Measurements from ENCODE around the gene ABAT. TPM values are rescaled to one million over a fixed set of nuclear protein-coding genes. Genes with fewer than 3 reads are reported as not detected.

ABAT gene
- total and polyA plus RNA-seq, 7 donors: 0.55 to 1.7 (median 0.79) TPM

DNA sequence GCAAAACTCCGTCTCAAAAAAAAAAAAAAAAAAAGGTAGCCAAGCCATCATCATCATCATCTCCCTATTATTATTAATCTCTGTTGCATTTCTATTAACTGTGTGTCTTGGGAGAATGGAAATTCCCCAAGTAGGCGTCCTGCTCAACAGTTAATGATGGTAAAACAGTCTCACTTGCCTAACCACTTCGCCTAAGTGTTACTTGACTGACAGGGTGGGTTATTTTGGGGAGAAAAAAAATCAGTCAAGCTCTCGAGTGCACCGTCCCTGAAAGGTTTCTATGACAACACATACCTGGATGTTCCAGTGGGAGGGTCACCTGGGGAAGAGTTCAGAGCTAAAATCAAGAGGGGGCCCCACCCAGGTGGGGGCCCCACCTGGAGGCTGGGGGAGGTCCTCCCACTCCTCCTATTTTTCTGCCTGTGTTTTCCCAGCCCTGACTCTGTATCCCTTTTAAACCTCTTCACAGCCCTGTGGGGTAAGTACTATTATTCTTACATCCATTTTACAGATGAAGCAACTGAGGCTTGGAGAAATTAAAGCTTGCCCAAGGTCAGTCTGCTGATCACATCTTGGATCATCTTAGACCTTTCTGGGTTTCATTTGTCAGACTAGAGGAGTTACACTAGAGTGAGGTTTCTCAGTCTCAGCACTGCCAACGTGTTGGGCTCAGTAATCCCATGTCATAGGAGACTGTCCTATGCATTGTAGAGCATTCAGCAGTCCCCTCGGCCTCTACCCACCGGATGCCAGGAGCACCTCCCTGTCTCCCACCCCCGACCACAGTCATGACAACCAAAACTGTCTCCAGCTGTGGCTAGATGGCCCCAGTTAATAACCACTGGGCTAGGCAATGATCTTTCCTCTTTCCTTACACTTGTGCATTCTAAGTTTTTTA is 11.0 kb upstream of the ABAT start:
- DNase-seq (no peak), ATAC-seq (no peak)
- no peaks in the 10 kb centered on the region for H3K4me1 ChIP-seq
- peaks cover 0 to 33% of the 10 kb centered on the region in 2 donors for H3K36me3 ChIP-seq (ENCODE audit: insufficient read depth in 1 of 2, low read depth in 1 of 2)
- TF ChIP-seq, protein P1, sequence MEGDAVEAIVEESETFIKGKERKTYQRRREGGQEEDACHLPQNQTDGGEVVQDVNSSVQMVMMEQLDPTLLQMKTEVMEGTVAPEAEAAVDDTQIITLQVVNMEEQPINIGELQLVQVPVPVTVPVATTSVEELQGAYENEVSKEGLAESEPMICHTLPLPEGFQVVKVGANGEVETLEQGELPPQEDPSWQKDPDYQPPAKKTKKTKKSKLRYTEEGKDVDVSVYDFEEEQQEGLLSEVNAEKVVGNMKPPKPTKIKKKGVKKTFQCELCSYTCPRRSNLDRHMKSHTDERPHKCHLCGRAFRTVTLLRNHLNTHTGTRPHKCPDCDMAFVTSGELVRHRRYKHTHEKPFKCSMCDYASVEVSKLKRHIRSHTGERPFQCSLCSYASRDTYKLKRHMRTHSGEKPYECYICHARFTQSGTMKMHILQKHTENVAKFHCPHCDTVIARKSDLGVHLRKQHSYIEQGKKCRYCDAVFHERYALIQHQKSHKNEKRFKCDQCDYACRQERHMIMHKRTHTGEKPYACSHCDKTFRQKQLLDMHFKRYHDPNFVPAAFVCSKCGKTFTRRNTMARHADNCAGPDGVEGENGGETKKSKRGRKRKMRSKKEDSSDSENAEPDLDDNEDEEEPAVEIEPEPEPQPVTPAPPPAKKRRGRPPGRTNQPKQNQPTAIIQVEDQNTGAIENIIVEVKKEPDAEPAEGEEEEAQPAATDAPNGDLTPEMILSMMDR (IDR thresholded peaks at IDR 0.05): no peak
- H3K27ac ChIP-seq: no peak overlapping the region
- intact Hi-C loops (cut with DNase I): loop anchor here (5.0 to 10.0 kb wide), 3 partner anchors 131 to 1849 kb away; partner anchors contain the start of genes LITAFD (in 1 of the 2), PMM2 (in 1 of the 2) and TMEM186 (in 1 of the 2)
- no peaks in the 10 kb centered on the region for H3K9me3 ChIP-seq
- H3K27me3 ChIP-seq (ENCODE audit: insufficient read depth in 3 of 3, low read length in 2 of 3): no peaks in the 10 kb centered on the region
- no peak overlapping the region for H3K4me3 ChIP-seq
- 78 to 84% (median 79%) methylated on average over 8 to 9 of the region's 9 CpGs for WGBS, 3 donors

DNA sequence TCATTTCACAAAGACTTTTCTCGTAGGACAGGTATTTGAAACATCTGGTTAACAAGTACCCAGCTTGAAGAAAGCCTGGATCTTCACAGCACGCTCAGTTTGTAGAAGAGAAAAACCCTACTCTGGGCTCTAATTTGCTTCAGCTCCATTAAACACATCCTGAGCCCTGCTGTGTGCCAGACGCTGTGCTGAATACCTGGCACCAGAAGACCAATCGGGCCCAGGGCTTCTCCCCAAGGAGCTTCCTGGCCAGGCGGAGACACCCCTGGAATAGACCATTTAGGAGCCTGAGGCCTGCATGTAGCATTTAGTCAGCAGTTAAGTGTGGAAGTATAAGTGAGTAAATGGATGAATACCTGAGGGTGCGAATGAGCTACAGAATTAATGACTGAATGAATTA is 8.9 kb upstream of the ABAT start:
- Histone ChIP-seq H3K4me3 (no peak overlapping the region), H3K27me3 (ENCODE audit: insufficient read depth in 3 of 3, low read length in 2 of 3) (no peaks in the 10 kb centered on the region), H3K9me3 (no peaks in the 10 kb centered on the region), H3K27ac (no peak overlapping the region), H3K4me1 (no peaks in the 10 kb centered on the region), H3K36me3 (ENCODE audit: insufficient read depth in 1 of 2, low read depth in 1 of 2) (peaks cover 0 to 33% of the 10 kb centered on the region in 2 donors)
- 82 to 87% (median 86%) methylated on average over 6 of the region's 6 CpGs for WGBS, 3 donors
- intact Hi-C loops (cut with DNase I): loop anchor here in 1 of 2 donors (10.0 kb wide), 1 partner anchor 129 kb away; the partner anchor contains the start of genes PMM2 and TMEM186
- ATAC-seq (no peak), DNase-seq (no peak)
- TF ChIP-seq, protein P1 (IDR thresholded peaks at IDR 0.05): no peak

DNA sequence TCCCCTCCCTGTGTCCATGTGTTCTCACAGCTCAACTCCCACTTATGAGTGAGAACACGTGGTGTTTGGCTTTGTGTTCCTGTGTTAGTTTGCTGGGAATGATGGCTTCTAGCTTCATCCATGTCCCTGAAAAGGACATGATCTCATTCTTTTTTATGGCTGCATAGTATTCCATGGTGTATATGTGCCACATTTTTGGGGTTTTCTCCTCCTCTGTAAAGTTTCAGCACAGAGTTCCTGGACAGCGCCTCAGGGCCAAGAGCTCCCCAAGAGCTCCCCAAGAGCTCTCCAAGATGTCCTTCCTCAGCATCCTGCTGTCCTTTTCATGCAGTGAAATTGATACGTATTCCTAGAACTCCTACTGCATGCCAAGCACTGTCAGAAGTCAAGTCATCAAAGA is 6.9 kb upstream of the ABAT start:
- TF ChIP-seq, protein P1 (IDR thresholded peaks at IDR 0.05): no peak
- ATAC-seq: no peak

DNA sequence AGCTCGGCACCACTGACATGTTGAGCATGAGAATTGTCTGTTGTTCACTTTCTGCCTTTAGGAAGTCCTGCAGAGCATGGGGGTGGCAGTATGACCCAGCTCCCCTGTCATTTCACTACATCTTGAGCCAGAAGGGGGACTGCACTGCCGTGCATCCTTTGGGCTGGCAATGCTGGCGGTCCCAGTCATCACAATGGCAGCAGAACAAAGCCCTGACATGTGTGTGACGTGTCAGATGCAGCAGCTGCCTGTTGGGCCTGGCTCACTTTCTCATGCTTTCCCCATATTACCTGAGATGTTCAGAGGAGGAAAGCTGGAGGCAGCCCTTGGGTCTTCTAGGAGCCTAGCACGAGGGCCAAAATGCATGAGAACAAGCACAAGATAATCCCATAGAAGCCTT is 6.3 kb upstream of the ABAT start:
- Histone ChIP-seq H3K27ac (no peak overlapping the region), H3K9me3 (no peaks in the 10 kb centered on the region), H3K27me3 (ENCODE audit: insufficient read depth in 3 of 3, low read length in 2 of 3) (no peaks in the 10 kb centered on the region), H3K4me1 (no peaks in the 10 kb centered on the region), H3K36me3 (ENCODE audit: insufficient read depth in 1 of 2, low read depth in 1 of 2) (peaks cover 0 to 33% of the 10 kb centered on the region in 2 donors), H3K4me3 (no peak overlapping the region)
- TF ChIP-seq, protein P1 (IDR thresholded peaks at IDR 0.05): no peak
- DNase-seq: no peak
- ATAC-seq: no peak
- WGBS, 3 donors: 86 to 87% (median 86%) methylated on average over 5 of the region's 5 CpGs
- intact Hi-C loops (cut with DNase I): loop anchor here in 1 of 2 donors (10.0 kb wide), 1 partner anchor 127 kb away; the partner anchor contains the start of genes PMM2 and TMEM186

More for the DNA sequence above, 6.9 kb upstream of the ABAT start:
- intact Hi-C loops (cut with DNase I): loop anchor here in 1 of 2 donors (10.0 kb wide), 1 partner anchor 127 kb away; the partner anchor contains the start of genes PMM2 and TMEM186
- WGBS, 3 donors: 90 to 100% (median 96%) methylated on average over 3 of the region's 3 CpGs
- H3K4me1 ChIP-seq: no peaks in the 10 kb centered on the region
- no peaks in the 10 kb centered on the region for H3K9me3 ChIP-seq
- peaks cover 0 to 33% of the 10 kb centered on the region in 2 donors for H3K36me3 ChIP-seq (ENCODE audit: insufficient read depth in 1 of 2, low read depth in 1 of 2)
- H3K4me3 ChIP-seq: no peak overlapping the region
- DNase-seq: no peak
- H3K27me3 ChIP-seq (ENCODE audit: insufficient read depth in 3 of 3, low read length in 2 of 3): no peaks in the 10 kb centered on the region
- H3K27ac ChIP-seq: no peak overlapping the region
